SH-SY5Y (cell line): ENCODE measurements around the gene B4GALNT3.

ENCODE experiments used
- GATA2 ChIP-seq: IDR thresholded peaks from 2 replicates; pipeline ENCODE4 v1.6.1; 2011; ENCODE audit warnings: mild to moderate bottlenecking, low read depth, low read length
- GATA3 ChIP-seq: IDR thresholded peaks from 2 replicates; pipeline ENCODE4 v1.6.1; 2011; ENCODE audit warnings: low read depth, mild to moderate bottlenecking, low read length, moderate library complexity

GRCh38 chr12:587132-588023 lies 127.6 kb downstream of the B4GALNT3 start:
- no peak for TF ChIP-seq GATA2
- no peak for TF ChIP-seq GATA3
